Activated CD4-positive, CD25-positive, alpha-beta regulatory T cell (primary cell): ENCODE results near the gene AIM2.
"Not testable (repeated sequence)": the region's sequence is repeated elsewhere in the genome, so short reads cannot be mapped to it uniquely, and the experiment has no call there.

Experiments
- DNase-seq, 4 experiments: peaks; one replicate each; lab custom pipeline; 2025; lab: John Stamatoyannopoulos, UW

AIM2 gene, protein sequence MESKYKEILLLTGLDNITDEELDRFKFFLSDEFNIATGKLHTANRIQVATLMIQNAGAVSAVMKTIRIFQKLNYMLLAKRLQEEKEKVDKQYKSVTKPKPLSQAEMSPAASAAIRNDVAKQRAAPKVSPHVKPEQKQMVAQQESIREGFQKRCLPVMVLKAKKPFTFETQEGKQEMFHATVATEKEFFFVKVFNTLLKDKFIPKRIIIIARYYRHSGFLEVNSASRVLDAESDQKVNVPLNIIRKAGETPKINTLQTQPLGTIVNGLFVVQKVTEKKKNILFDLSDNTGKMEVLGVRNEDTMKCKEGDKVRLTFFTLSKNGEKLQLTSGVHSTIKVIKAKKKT

DNA sequence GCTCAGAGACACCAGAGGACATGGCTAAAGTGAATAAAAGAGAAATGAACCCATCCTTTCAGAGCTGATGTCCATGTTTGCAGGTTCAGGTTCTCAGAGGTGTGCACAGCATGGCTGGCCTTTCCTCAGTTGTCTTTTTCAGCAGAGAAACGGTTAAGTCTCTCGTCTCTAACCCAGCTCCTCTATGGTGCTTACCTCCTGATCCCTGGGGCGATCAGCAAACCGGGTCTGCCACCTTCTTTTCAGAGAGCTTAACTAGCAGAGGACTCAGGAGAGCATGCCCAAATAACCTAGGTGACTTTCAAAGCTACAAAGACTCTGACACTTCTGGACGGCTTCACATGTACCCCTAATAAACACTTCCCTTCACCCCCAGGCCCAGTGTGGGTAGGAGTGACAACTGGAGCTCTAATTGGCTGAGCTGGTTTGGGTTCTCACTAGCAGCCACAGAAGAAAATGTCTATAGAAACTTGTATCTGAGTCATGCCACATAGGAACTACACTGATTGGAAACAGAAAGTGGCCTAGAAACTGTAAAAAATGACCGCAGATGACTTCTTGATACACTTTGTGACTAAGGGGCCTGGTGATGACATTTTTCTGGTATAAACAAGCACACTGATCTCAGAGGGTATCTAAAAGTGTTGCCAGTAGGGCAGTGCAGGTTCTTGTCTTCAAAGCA, at the start of gene AIM2:
TSS of gene AIM2 (minus strand) at position 329 of the 682 bp plus-strand sequence. CDS start 3,267 bp downstream, outside the sequence.
- DNase-seq, result peak; percentile 23 to 36 (median 24)

DNA sequence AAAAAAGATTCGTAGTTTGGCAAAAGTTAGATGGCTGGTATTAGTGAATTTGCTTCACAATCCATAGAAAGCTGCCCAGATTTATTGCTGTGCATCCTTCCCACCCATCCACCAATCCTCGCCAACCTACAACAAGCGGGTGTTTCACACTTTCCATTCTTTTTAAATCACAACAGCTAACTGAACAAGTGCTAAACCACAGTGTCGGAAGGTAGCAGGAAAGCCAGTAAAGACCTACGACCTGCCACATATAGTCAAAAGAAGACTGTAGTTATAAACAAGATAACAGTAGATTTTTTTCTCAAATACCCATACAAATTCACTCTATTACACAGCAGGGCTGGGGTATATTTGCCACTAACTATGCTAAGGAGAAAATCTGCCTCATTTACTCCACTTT, 47.0 kb upstream of the AIM2 start:
- DNase-seq, result no peak

DNA sequence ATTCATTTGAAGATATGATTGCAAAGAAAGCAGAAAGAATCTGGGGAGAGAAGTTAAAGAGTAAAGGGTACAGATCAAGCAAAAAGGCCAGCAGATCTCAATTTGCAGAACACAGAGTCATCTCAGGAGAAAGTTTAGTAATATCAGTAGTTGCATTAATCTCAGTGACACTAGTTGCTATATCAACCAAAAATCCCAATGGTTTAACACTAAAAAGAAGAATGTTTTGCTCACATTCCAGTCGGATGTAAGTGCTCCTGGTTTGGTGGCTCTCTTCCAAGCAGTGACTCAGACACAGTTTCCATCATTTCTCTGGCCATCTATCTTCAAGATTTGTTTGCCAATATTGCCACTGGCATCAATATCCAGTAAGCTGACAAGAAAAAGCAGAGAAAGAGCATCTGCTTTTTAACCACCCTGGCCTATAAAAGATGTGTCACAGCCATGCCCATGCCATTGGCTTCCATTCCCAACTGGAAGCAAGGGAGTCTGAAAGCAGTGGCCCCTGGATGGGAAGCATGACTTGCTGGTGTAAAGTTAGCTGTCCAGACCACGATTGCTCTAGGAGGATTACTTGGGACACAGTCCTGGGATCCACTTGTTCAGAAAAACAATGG, 45.5 kb upstream of the AIM2 start:
- no peak for DNase-seq

DNA sequence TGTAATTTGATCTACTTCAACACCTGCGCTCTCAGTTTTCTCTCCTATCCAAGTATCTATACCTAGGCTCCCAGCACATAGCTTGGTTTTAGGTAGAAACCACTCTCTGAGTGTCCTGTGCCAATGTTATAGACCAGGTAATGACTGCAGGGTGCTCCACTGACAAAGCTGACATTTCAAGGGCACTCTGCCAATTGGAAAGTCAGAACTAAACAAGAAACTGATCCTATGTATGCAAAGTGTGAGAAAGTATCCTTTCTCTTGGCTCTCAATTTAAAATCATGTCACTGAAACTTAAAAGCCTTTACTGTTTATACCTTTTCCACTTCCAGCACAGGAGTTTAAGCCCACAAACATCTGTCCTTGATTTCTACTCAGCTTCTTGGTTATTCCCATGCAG, 45.0 kb upstream of the AIM2 start:
- no peak for DNase-seq

DNA sequence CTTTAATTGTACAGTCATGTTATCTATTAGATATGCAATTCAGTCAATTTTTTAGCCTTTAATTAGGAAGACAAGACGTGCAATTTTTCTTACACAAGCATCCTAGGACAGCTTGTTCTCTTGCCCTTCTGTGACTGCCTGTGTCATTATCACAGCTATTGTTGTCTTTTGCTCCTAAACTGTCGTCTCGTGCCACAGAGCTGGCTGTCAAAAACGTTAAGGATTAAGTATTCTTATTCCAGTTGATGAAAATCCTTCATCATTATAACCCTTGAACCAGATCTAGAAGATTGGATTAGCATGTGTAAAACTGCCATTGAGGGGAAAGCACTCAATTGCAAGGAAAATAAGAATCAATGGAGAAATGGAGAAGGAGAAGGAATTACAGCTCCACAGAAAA, 43.8 kb upstream of the AIM2 start:
- no peak for DNase-seq

DNA sequence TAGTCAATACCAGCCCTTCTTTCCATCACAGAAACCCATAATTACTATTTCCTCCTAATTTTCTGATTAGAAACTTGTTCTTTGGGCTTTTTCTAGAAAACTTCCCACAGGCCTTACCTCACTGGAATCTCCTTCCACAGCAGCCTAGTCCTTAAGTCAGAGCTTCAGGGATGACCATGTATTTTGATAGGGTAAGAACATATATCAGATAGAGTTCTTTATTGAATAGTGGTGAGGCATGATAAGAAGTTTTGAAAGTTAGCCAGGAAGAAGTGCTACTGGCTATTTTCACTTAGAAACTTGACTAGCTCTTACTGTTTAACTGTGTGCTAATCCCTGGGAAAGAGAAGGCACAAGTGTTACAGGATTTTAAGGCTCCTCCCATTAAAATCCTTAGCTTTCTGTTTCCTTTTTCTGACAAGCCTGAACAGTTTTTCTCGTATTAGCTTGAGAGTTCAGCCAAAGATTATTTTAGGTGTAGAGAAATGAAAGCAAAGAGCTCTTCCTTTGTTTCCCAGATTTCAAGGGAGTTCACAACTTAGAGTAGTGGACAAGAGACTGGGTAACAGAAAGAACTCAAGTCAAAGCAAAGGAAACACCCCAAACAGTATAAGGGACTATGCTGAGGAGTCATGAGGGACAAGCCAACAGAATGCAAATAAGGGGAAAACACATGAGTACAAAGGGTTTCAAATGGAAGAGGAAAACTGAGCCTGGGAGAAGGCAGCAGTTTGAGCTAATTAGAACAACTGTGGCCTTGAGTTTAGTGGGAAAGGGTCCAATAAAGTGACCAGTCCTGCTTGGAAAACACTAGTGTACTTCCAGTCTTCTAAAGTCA, 37.2 kb upstream of the AIM2 start:
- no peak for DNase-seq

DNA sequence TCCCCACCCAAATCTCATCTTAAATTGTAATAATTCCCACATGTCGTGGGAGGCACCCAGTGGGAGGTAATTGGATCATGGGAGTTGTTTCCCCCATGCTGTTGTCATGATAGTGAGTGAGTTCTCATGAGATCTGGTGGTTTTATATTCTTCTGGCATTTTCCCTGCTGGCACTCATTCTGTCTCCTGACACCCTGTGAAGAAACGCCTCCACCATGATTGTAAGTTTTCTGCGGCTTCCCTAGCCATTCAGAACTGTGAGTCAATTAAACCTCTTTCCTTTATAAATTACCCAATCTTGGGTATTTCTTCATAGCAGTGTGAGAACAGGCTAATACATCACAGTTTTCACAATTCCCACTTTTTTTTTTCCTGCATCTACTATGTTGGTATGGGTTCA, 26.5 kb upstream of the AIM2 start:
- DNase-seq, result not testable (repeated sequence)

DNA sequence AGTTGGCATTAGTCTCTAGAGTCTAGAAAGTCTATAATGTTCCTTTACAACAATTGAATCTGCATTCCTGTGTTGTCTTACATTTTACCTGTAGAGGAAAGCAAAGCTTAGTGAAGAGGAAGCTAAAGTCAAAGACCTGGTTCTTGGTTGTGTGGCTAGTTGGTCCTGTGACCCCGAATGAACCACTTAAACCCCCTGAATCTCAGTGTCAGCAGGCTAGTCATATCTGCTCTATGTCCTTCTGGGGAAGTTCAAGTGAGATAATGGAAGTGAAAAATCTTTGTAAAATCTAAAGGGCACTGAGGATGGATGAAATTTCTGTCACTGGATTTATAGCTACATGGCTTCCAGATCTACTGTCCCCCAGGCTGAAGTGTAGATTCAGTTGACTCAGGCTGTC, 24.0 kb upstream of the AIM2 start:
- no peak for DNase-seq

DNA sequence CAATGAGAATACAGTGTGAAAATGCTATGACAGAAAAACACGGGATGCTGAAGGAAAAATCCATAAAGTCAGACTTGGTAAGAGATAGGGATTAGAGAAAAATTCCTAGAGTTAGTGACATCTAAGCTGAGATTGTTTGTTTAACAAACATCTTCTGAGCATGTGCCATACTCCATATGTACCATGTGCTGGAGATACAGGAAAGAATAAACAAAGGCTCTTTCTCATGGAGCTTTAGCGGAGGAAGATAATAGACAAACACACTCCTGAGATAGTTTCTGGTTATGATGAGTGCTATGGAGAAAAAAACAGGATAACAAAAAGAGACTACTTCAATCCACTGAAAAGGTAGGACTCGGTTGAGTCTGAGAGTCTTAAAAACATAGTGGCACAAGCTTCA, 22.0 kb upstream of the AIM2 start:
- no peak for DNase-seq

DNA sequence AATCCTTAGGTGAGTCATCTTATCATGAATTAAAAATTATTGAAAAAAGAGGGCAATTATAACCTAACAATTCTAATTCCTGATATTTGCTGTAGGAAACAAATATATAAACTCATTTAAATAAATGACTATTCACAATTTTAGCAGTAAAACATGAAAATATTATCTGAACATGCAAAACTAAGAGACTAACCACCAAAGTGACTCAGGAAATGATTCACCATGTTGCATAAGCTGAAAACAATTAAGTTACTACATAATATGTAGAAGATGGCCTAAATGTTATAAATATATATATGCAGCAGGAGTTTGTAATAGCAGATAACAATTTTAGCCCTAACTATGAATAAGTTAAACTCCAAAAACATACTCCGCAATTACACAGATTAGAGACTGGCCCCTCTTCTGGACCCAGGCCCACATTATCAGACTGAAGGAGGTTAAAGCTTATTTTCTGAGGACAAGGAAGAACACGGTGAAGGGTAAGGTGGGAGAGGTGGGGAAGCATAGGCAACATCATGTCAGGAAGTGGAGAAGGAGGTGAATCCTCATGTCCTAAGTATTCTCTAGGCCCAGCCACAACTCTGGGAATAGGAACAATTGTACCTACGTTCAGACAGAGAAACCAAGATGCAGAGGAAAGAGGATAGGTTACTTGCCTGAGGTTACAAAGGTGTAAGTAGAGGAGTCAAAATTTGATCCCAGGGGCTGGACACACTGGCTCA, 15.6 kb upstream of the AIM2 start:
- DNase-seq, result no peak

DNA sequence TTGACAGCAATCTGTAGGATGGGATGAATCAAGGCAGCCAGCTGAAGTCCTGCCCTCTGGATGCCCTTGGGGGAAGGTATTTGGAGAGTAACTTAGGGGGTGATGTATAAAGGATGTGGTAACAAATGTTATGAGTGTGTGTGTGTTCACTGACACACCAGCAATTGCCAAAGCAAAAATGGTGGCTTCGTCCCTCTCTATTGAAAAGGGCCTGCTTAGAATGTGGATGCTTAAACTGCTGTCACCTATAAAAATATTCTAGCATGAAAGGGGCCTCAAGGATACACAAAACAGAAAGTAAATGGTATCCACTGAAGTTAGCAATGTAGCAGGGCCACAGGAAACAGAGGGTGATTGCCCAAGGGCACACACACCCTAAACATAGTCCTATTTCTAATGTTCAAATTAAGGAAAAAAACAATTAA, 15.1 kb upstream of the AIM2 start:
- DNase-seq, result no peak

DNA sequence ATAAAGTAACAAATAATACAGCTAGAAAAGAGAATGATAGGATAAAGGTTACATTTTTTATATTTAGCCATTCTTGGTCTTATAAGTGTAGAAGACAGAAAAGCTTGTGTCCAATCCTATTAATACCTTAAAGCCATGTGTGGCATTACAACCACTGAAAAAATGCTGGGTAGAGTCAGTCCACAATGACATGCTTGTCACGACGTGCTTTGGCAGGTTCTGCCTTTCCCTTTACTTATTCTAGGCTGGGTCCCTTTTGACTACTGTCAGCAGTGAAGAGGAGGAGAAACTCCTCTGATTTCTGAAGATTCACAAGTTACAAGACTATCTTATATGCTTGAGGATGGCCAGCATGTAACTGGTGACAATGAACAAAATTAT, 14.6 kb upstream of the AIM2 start:
- no peak for DNase-seq

DNA sequence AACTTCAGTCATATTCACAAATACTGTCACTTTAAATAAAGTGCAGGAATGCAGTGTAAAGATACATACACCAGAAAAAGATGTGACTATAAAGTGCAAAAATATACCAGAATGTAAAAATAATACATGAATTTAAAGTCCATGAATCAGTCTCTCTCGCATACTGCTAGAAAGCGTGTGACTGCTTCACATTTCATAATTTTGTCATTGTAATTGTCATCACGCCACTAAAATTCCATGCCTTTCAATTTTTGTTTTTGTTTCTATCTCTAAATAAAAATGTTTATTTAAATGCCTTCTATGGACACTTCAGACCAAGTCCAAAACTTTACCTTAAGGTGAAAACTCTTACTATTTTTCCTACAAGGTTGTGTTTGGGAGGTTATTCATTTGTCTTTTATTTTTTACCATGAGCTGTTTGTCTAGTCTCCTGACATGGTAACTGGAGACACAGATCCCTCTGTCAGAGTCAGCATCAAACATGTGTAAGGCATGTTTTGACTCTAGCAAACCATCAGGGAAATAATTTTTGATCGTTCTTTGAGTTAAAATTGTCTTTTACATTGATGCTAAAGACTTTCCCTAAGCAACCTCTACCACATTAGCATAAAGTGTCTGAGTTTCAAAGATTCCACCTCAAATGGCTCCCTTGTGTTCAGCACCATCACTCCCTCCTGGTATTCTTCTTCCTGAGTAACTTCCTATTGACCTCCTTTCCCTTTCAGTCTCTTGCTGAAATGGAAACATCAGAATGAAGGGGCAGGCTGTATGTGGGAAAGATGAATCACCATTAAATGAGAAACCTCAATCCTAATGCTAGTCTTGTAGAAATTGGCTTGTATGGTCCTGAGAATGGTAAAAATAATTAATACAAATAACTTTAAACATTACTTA, 14.0 kb upstream of the AIM2 start:
- DNase-seq, result no peak

DNA sequence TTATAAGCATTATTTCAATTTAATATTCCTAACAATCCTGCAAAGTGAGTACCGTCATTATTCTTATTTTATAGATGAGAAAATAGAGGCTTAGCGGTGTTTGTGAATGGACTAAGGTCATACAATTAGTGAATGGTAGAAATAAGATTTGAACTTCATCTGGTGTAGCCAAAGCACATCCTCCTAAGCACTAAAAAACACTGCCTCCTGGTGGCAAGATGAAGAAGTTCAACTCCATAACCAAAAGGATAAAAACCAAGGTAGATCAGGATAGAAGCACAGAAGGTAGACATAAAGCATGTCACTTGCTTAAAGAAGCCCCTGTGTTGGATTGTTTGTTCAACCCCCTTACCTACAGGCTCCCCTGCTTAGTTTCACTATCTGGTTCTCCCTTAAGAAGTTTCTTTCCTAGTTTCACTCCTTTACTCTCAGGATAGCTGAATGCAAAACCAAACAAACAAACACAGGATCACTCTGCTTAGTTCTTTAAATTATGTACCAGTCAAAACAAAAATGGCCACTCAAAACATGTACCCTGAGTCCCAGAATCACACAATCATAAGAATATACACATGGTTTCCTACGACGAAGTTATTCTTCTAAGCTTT, 12.7 kb upstream of the AIM2 start:
- no peak for DNase-seq

DNA sequence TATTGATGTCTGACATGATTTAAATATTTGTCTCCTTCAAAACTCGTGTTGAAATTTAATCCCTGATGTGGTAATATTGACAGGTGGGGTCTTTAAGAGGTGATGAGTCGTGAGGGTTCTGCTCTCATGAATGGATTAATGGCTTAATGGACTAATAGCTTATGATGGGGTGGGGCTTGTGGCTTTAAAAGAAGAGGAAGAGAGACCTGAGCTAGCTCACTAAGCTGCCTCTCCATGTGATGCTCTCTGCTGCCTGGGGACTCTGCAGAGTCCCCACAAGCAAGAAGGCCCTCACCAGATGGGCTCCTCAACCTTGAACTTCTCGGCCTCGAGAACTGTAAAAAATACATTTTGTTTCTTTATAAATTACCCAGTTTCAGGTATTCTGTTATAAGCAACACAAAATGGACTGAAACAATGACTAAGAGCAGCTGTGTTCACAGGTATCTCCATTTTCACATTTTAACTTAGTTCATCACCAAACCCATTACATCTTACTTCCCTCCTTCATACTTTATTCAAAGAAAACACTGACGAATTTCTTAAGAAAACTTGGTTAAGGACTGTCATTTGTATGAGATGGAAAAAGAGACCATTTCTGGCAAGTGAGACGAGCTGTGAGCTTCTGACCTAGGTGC, 12.1 kb upstream of the AIM2 start:
- no peak for DNase-seq

DNA sequence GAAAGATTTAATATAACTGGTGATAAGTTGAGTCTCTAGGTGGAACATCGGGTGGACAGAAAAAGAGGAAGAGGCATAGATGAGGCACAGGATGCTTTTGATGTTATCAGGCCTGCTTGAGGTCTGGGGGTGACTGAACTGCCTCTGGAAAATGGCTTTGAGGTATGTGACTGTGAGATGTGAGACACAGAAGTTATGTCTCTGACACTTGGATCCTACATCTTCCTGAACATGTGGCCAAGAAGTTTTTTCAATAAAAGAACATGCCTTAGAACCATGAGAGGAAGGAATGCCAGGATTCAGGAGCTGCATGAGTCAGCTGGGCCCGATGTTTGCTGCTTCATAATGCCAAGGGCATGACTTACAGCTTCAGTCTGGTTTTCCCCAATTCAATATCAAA, 11.5 kb upstream of the AIM2 start:
- DNase-seq, result no peak

DNA sequence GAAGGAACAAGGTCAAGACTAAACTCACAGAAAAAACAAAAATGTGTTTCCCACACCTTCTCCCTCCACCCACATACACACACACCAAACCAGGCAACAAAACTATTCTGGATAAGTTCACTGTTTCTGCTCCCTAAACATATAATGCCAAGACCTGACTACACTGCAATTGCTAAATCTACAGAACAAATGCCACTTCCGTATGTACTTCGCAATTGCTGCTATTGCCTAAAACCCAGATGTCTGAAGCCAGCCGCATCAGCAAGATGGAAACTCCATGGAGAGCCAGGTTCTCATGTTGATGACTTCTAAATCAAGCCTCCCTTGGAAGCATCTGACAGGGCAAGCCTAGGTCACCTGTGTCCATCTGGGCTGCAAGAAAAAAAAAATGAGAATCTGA, 8.3 kb upstream of the AIM2 start:
- DNase-seq, result no peak

DNA sequence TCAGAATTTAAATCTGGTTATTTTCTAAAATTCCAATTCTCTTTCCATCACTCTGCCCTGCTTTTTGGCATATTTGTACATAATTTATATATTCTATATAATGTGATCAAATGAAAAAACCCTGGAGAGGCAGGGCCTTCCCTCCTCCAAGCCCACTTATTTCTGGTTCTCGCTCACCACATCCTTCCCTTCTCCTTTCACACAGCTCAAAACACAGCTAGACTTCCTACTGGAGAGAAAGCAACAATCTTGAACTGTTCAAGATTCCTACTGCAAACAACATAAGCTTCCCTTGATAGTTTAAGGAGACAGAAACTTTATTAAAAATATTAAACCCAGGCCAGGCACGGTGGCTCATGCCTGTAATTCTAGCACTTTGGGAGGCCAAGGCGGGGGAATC, 7.6 kb upstream of the AIM2 start:
- DNase-seq, result no peak

DNA sequence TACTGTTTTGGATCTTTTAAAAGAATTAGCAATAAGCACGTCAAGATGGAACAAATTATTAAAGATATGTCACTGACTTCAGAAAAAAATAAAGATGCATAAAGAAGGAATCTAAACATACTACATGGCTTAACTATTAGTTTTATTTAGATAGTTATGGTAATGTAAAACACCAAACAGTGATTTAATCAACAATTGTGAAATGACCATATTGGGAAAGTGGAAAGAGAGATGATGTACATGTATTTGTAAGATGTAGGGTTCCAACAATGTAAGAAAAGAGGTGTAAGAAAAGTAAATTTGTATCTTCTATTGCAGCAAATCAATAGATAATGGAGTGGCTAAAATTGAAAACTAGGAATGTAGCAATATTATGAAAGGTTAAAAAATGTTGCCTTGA, 6.4 kb upstream of the AIM2 start:
- DNase-seq, result no peak

DNA sequence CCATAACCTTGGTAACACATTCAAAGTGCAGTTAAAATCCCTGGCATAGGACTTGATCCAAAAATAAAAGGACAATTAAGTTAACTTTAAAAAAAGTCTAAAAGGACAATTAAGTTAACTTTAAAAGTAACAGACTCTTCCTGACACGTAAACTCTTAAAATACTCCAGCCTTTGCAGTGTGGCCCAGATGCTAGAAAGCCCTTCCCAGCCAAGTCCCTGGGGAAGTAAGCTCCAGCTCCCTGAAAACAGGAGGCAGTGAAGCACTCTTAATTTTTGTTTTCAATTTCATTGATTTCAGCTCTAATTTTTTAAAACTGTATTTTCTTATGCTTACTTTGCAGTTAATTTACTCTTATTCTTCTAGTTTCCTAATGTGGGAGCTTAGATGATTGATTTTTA, 5.1 kb upstream of the AIM2 start:
- DNase-seq, result no peak
